Measurements from ENCODE around the gene DIS3. TPM values are rescaled to one million over a fixed set of nuclear protein-coding genes. Genes with fewer than 3 reads are reported as not detected.

Gene DIS3, protein sequence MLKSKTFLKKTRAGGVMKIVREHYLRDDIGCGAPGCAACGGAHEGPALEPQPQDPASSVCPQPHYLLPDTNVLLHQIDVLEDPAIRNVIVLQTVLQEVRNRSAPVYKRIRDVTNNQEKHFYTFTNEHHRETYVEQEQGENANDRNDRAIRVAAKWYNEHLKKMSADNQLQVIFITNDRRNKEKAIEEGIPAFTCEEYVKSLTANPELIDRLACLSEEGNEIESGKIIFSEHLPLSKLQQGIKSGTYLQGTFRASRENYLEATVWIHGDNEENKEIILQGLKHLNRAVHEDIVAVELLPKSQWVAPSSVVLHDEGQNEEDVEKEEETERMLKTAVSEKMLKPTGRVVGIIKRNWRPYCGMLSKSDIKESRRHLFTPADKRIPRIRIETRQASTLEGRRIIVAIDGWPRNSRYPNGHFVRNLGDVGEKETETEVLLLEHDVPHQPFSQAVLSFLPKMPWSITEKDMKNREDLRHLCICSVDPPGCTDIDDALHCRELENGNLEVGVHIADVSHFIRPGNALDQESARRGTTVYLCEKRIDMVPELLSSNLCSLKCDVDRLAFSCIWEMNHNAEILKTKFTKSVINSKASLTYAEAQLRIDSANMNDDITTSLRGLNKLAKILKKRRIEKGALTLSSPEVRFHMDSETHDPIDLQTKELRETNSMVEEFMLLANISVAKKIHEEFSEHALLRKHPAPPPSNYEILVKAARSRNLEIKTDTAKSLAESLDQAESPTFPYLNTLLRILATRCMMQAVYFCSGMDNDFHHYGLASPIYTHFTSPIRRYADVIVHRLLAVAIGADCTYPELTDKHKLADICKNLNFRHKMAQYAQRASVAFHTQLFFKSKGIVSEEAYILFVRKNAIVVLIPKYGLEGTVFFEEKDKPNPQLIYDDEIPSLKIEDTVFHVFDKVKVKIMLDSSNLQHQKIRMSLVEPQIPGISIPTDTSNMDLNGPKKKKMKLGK
- 30.2 and 34.5 TPM in 2 replicates for total RNA-seq

DNA sequence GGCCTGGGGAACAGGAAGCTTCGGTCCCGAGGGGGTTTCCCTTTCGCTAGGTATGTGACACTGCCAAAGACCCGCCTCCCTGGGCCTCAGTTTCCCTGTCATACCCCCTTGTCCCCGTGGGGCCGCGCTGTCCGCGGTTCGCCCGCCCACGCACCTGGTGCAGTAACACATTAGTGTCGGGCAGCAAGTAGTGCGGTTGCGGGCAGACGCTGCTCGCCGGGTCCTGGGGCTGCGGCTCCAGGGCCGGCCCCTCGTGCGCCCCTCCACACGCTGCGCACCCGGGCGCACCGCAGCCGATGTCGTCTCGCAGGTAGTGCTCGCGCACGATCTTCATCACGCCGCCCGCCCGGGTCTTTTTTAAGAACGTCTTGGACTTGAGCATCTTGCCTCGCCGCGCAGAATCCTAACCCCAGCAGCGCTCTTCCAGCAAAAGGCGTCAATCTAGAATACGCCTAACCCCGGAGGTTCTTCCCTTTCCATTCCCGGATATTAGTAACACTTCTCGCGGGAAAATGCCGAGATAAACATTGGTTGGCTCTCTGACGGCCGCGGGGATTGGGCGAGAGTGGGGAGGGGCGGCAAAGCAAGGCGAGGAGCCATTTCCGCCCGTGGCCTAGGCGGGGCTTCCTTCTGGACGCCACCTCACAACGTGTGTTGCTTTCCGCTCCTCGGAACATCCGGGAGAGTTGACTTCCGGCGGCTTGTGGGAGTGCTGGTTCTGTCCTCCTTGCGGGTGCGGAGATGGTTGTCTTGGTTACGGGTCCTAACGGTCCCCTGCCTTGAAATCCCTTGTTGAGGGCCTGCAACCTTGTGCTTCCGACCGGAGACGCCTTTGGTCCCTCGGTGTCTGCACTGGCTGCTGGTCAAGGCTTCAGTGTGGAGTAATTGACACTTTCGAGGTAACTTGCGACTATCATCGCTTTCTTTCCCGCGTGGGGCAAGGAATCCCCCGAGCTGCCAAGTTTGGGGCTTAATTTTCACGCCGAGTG is at the start of gene DIS3, which contains the start of gene PIBF1:
DIS3 (minus strand) TSS at position 450 of the 989 bp plus-strand sequence; CDS start at position 382, 68 bp downstream.
PIBF1 (plus strand) TSS at position 683 of the 989 bp plus-strand sequence. CDS start 1,337 bp downstream, outside the sequence.

DNA sequence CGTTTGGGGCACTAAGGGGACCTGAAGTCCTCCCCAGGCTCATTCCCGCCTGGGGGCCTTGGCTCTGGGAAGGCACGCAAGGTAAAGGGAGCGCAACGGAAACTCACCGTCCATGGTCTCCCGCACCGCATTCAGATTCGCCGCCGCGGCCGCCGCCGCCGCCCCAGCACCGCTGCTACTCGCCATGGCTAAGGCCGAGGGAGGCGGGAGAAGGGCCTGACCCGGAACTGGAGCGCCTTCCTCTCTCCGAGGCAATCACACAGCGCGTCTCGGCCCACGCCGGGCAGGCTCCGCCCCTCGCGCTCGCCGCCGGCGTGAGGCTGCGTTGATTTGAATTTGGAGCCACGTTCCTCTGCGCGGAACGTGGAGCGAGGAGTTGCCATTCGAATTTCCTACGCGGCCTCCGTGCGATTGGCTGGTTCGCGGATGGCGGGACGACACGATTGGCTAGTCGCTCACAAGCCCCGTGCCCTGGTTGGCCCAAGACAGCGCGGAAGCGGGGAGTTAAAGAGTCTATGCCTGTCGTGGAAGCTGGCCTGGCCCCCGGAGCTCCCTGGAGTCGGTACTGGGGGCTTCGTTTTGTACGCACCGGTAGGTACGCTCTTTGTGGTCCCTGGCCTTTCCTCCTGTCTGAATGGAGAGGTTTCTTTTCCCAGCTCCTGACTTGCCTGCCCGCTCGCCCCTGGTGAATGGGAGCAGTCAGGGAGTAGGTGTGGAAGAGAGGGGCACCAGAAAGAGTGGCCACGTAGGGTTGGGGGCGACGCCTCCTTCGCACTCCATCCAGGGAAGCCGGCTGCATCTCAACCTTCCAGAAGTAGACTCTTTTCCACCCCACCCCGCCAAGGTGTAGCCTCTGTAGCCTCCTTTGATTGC is 54.0 kb downstream of the DIS3 start, which contains the start of the genes BORA and MZT1:
BORA (plus strand) TSS at position 507 of the 873 bp plus-strand sequence. CDS start 1,018 bp downstream, outside the sequence.
MZT1 (minus strand) TSS at position 213 of the 873 bp plus-strand sequence; CDS start at position 186, 27 bp downstream.

Other genes with a start within 250 kb of the DIS3 start
- gene MZT1, start 54.3 kb downstream of the DIS3 start, total RNA-seq: 7.6 and 11.2 TPM in 2 replicates
- gene BORA, start 54.0 kb downstream of the DIS3 start, total RNA-seq: 2.8 and 3.4 TPM in 2 replicates
- 13.0 and 22.4 TPM in 2 replicates for gene PIBF1, start 233 bp upstream of the DIS3 start, total RNA-seq

Data from dermis lymphatic vessel endothelial cell (primary cell).